HG03196 (cell line): ENCODE results near the gene EEF1AKMT1.
"Not testable (repeated sequence)": the region's sequence is repeated elsewhere in the genome, so short reads cannot be mapped to it uniquely, and the experiment has no call there.

Experiments used
- ATAC-seq: cut with Tn5 transposase; IDR thresholded peaks from one replicate; pipeline ENCODE4 v1.9.1; 2021; ENCODE audit not compliant: unreplicated experiment

The EEF1AKMT1 gene

GRCh38 chr13:20778311-20778710, 4.5 kb upstream of the EEF1AKMT1 start:
- no peak for ATAC-seq

- no peak for ATAC-seq
Measured at GRCh38 chr13:20776751-20777150, 3.0 kb upstream of the EEF1AKMT1 start.

- ATAC-seq: no peak
Measured at GRCh38 chr13:20775961-20776360, 2.2 kb upstream of the EEF1AKMT1 start.

- no peak for ATAC-seq
Measured at GRCh38 chr13:20774746-20775145, 985 bp upstream of the EEF1AKMT1 start.

- no peak for ATAC-seq
Measured at GRCh38 chr13:20772401-20773131, 1.2 kb downstream of the EEF1AKMT1 start.

GRCh38 chr13:20769834-20770233, 3.9 kb downstream of the EEF1AKMT1 start:
- no peak for ATAC-seq

GRCh38 chr13:20769091-20769490, 4.7 kb downstream of the EEF1AKMT1 start:
- ATAC-seq: no peak

GRCh38 chr13:20767309-20767943, 6.3 kb downstream of the EEF1AKMT1 start:
- ATAC-seq: no peak

GRCh38 chr13:20760872-20761271, 12.9 kb downstream of the EEF1AKMT1 start:
- ATAC-seq: no peak

- no peak for ATAC-seq
Measured at GRCh38 chr13:20754009-20754408, 19.8 kb downstream of the EEF1AKMT1 start.

GRCh38 chr13:20749377-20749776, 24.4 kb downstream of the EEF1AKMT1 start:
- ATAC-seq: no peak

- ATAC-seq: not testable (repeated sequence)
Measured at GRCh38 chr13:20743830-20744404, 29.8 kb downstream of the EEF1AKMT1 start.

- ATAC-seq: no peak
Measured at GRCh38 chr13:20740021-20740420, 33.7 kb downstream of the EEF1AKMT1 start.

GRCh38 chr13:20738616-20739015, 35.1 kb downstream of the EEF1AKMT1 start:
- ATAC-seq: no peak

- ATAC-seq: no peak
Measured at GRCh38 chr13:20729633-20730585, 43.9 kb downstream of the EEF1AKMT1 start.

GRCh38 chr13:20728579-20729311, 45.0 kb downstream of the EEF1AKMT1 start:
- no peak for ATAC-seq

GRCh38 chr13:20727856-20728255, 45.9 kb downstream of the EEF1AKMT1 start:
- ATAC-seq: no peak

- ATAC-seq: no peak
Measured at GRCh38 chr13:20721454-20722357, 52.1 kb downstream of the EEF1AKMT1 start.

GRCh38 chr13:20721058-20721453, 52.7 kb downstream of the EEF1AKMT1 start:
- ATAC-seq: no peak
